ENCODE data around the gene ADAM17.

DNA sequence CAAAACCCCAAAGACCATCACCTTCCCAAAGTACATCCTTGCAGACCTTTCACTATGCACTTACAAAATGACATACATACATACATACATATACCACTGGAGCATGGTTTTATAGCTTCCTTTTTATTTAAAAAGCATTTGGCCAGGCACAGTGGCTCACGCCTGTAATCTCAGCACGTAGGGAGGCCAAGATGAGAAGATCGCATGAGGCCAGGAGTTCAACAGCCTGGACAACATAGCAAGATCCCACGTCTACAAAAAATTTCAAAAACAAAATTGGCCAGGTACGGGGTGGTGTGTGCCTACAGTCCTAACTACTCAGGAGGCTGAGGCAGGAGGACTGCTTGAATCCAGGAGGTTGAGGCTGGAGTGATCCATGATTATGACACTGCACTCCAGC, 29.9 kb upstream of the ADAM17 start:
- TF ChIP-seq CTCF (IDR thresholded peaks at IDR 0.05; ENCODE audit: poor library complexity, severe bottlenecking) (no peak), POLR2AphosphoS5 (IDR thresholded peaks at IDR 0.05) (no peak)
